SU-DHL-6 (cell line): Measurements from ENCODE around the gene YIPF5.

Experiments
- EZH2phosphoT487 ChIP-seq: fragments of 200-600 bp; sonication (generic), shearing (Covaris generic); conservative IDR thresholded peaks from 2 replicates; pipeline ENCODE4 v1.6.1; 2018; ENCODE audit warnings: mild to moderate bottlenecking, antibody characterized with exemption, low read length, moderate library complexity, mixed read lengths
- TF ChIP-seq, protein P1 (sequence below): fragments of 200-600 bp; sonication (generic); IDR thresholded peaks from one replicate; pipeline ENCODE4 v1.5.1; 2017; ENCODE audit warnings: antibody characterized with exemption, mild to moderate bottlenecking, low read length, moderate library complexity; ENCODE audit not compliant: insufficient read depth, poor library complexity, severe bottlenecking

DNA sequence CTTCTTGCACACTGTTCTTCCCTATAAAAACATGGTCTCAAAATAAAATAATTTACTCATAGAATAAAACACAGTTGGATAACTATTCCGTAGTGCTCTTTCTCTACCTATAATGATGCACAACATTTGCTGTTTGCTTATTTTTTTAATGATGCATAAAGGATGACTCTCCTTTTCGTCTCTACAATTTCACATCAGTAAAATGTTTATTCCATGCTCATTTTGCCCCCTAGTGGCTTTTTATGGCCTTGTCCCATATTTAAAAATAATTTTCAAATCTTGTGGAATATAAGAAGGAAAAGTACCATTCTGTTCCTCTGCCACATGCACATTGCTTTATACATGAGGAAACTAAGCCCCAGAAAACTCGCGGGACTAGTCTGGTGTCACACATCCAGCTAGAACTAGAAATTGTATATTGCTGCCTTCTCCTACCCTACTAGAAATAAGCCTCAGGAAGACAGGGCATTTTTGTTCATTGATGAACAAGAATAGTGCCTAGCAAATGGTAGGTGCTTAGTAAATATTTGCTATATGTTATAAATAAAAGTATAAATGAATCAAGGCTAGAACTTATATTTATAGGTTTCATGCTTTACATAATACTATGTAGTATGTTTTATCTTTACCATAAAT, 12.9 kb upstream of the YIPF5 start:
- TF ChIP-seq, protein P1, sequence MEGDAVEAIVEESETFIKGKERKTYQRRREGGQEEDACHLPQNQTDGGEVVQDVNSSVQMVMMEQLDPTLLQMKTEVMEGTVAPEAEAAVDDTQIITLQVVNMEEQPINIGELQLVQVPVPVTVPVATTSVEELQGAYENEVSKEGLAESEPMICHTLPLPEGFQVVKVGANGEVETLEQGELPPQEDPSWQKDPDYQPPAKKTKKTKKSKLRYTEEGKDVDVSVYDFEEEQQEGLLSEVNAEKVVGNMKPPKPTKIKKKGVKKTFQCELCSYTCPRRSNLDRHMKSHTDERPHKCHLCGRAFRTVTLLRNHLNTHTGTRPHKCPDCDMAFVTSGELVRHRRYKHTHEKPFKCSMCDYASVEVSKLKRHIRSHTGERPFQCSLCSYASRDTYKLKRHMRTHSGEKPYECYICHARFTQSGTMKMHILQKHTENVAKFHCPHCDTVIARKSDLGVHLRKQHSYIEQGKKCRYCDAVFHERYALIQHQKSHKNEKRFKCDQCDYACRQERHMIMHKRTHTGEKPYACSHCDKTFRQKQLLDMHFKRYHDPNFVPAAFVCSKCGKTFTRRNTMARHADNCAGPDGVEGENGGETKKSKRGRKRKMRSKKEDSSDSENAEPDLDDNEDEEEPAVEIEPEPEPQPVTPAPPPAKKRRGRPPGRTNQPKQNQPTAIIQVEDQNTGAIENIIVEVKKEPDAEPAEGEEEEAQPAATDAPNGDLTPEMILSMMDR: peak; percentile 70
- no peak for TF ChIP-seq EZH2phosphoT487
